HepG2 (cell line): Measurements from ENCODE around the gene SNRPD3. TPM values are rescaled to one million over a fixed set of nuclear protein-coding genes. Genes with fewer than 3 reads are reported as not detected.

Source experiments
- ATAC-seq: fragments of 200-7000 bp; cut with Tn5 transposase; 3 replicates; pipeline ENCODE4 v1.9.1; 2020; ENCODE audit warnings: mild to moderate bottlenecking, moderate library complexity
- BruUV-seq: library from RNA; stranded (reverse); fragments of 400-500 nt; replicated peaks from 2 replicates; lab custom pipeline; 2021; lab: Mats Ljungman, UMichigan
- CTCF ChIA-PET: fragments of 300-600 bp; formaldehyde crosslinking; extraction: SDS; loops from one replicate; lab custom pipeline; 2021; ENCODE audit warnings: low total read pairs, inconsistent platforms, low intra/inter-chr PET ratio; lab: Yijun Ruan, JAX
- POLR2A ChIA-PET: fragments of 350-600 bp; sonication (Branson Sonifier 250); formaldehyde crosslinking; loops from one replicate; lab custom pipeline; 2020; ENCODE audit warnings: antibody characterized with exemption, inconsistent platforms; lab: Yijun Ruan, JAX
- DNase-seq: peaks from one replicate; pipeline ENCODE4 v3.0.0-alpha.2; 2015; ENCODE audit warnings: low spot score
- FAIRE-seq: peaks from 3 replicates; lab custom pipeline; 2011; peaks lifted over from hg19 to GRCh38; lab: Jason Lieb, UNC
- H2AFZ ChIP-seq: one replicate; pipeline ENCODE4 v1.6.1; 2011; ENCODE audit warnings: low read length, inconsistent platforms
- H3K27ac ChIP-seq: fragments of 300-600 bp; 3 replicates; pipeline ENCODE4 v1.8.0; 2011; ENCODE audit warnings: mixed run types, mild to moderate bottlenecking, mixed read lengths, low read length, inconsistent platforms; ENCODE audit not compliant: insufficient read depth; ENCODE audit errors: extremely low read length
- H3K27me3 ChIP-seq, 2 experiments: fragments of 200-600 bp in 1 of 2; 2 replicates in 1 of 2; 3 replicates in 1 of 2; pipeline versions ENCODE4 v1.6.0 to v1.8.0; 2011; ENCODE audit warnings: low read length in 2 of 2, mild to moderate bottlenecking in 2 of 2, moderate library complexity in 2 of 2, inconsistent platforms in 1 of 2; ENCODE audit not compliant: insufficient read depth in 2 of 2, control insufficient read depth in 1 of 2
- H3K36me3 ChIP-seq, 2 experiments: fragments of 200-600 bp in 1 of 2; replicated peaks in 1 of 2; 2 replicates in 1 of 2; 3 replicates in 1 of 2; pipeline versions ENCODE4 v1.5.1 to v1.8.0; 2011; ENCODE audit warnings: low read length in 2 of 2, inconsistent platforms in 1 of 2; ENCODE audit not compliant: insufficient read depth in 2 of 2, control insufficient read depth in 1 of 2
- H3K4me1 ChIP-seq: 2 replicates; pipeline ENCODE4 v1.5.1; 2012; ENCODE audit warnings: low read length, inconsistent platforms; ENCODE audit not compliant: insufficient read depth
- H3K4me2 ChIP-seq: 2 replicates; pipeline ENCODE4 v1.6.0; 2011; ENCODE audit warnings: low read depth, low read length, inconsistent platforms
- H3K4me3 ChIP-seq, 3 experiments: fragments of 200-600 bp in 1 of 3; sonication (generic), shearing (Covaris generic) in 1 of 3; replicated peaks in 1 of 3; 2 replicates each; pipeline ENCODE4 v1.5.1; 2011 to 2016; ENCODE audit warnings: low read length in 3 of 3, inconsistent platforms in 2 of 3, low read depth in 2 of 3, mild to moderate bottlenecking in 2 of 3, control low read depth in 1 of 3, mixed read lengths in 1 of 3; ENCODE audit not compliant: insufficient read depth in 1 of 3
- H3K79me2 ChIP-seq: one replicate; pipeline ENCODE4 v1.6.1; 2011; ENCODE audit warnings: low read length, inconsistent platforms; ENCODE audit not compliant: insufficient read depth
- H3K9ac ChIP-seq: 2 replicates; pipeline ENCODE4 v1.6.0; 2011; ENCODE audit warnings: mild to moderate bottlenecking, low read depth, low read length, inconsistent platforms; ENCODE audit not compliant: insufficient read depth
- H3K9me3 ChIP-seq: 2 replicates; pipeline ENCODE4 v1.5.1; 2012; ENCODE audit warnings: mild to moderate bottlenecking, low read length
- H4K20me1 ChIP-seq: 2 replicates; pipeline ENCODE4 v1.6.0; 2011; ENCODE audit warnings: inconsistent platforms, mild to moderate bottlenecking, low read length, moderate library complexity; ENCODE audit not compliant: insufficient read depth
- ATF3 ChIP-seq: sonication (generic); formaldehyde crosslinking; IDR thresholded peaks from 2 replicates; pipeline ENCODE4 v1.4.0; 2020; ENCODE audit warnings: missing genetic modification reagents
- BORCS8-MEF2B ChIP-seq: sonication (generic); formaldehyde crosslinking; IDR thresholded peaks from 2 replicates; pipeline ENCODE4 v1.8.0; 2022; ENCODE audit warnings: mild to moderate bottlenecking, missing genetic modification reagents
- HINFP ChIP-seq: sonication (generic); formaldehyde crosslinking; IDR thresholded peaks from 2 replicates; pipeline ENCODE4 v1.4.0; 2020; ENCODE audit warnings: low read depth, mild to moderate bottlenecking, missing genetic modification reagents
- PPARG ChIP-seq: conservative IDR thresholded peaks from 2 replicates; pipeline ENCODE4 v1.6.1; 2016; ENCODE audit warnings: missing biosample characterization, missing genetic modification reagents
- PREB ChIP-seq: sonication (generic); formaldehyde crosslinking; IDR thresholded peaks from 2 replicates; pipeline ENCODE4 v1.4.0; 2020; ENCODE audit warnings: missing genetic modification reagents
- SAP130 ChIP-seq: IDR thresholded peaks from 2 replicates; pipeline ENCODE4 v1.6.1; 2016; ENCODE audit warnings: low read depth
- TEAD3 ChIP-seq: optimal IDR thresholded peaks from 2 replicates; pipeline ENCODE3; 2016; ENCODE audit warnings: borderline replicate concordance
- ZFP36L1 ChIP-seq: sonication (generic); formaldehyde crosslinking; IDR thresholded peaks from 2 replicates; pipeline ENCODE4 v1.8.0; 2022; ENCODE audit warnings: mild to moderate bottlenecking, missing genetic modification reagents, moderate library complexity
- ZFP41 ChIP-seq: sonication (generic); formaldehyde crosslinking; IDR thresholded peaks from 2 replicates; pipeline ENCODE4 v1.4.0; 2020; ENCODE audit warnings: mild to moderate bottlenecking, missing genetic modification reagents, borderline replicate concordance
- ZNF121 ChIP-seq: sonication (generic); formaldehyde crosslinking; IDR thresholded peaks from 2 replicates; pipeline ENCODE4 v1.5.0; 2020; ENCODE audit warnings: mild to moderate bottlenecking, missing genetic modification reagents
- ZNF136 ChIP-seq: sonication (generic); formaldehyde crosslinking; IDR thresholded peaks from 2 replicates; pipeline ENCODE4 v1.8.1; 2022; ENCODE audit warnings: low read depth, mild to moderate bottlenecking, moderate library complexity, missing genetic modification reagents
- ZNF292 ChIP-seq: sonication (generic); formaldehyde crosslinking; IDR thresholded peaks from 2 replicates; pipeline ENCODE4 v1.8.1; 2022; ENCODE audit warnings: mild to moderate bottlenecking, low read depth, missing genetic modification reagents, borderline replicate concordance
- ZNF333 ChIP-seq: sonication (generic); formaldehyde crosslinking; IDR thresholded peaks from 2 replicates; pipeline ENCODE4 v1.4.0; 2020; ENCODE audit warnings: mild to moderate bottlenecking, missing genetic modification reagents, borderline replicate concordance
- ZNF468 ChIP-seq: sonication (generic); formaldehyde crosslinking; IDR thresholded peaks from 2 replicates; pipeline ENCODE4 v1.8.0; 2022; ENCODE audit warnings: mild to moderate bottlenecking, moderate library complexity, missing genetic modification reagents
- ZNF644 ChIP-seq: IDR thresholded peaks from 2 replicates; pipeline ENCODE4 v1.6.1; 2016; ENCODE audit warnings: low read depth
- ZSCAN21 ChIP-seq: sonication (generic); formaldehyde crosslinking; IDR thresholded peaks from 2 replicates; pipeline ENCODE4 v1.8.0; 2022; ENCODE audit warnings: mild to moderate bottlenecking, missing genetic modification reagents, moderate library complexity, borderline replicate concordance
- WGBS: methylation state at CpG from one replicate; pipeline ENCODE4 v1.1.6; 2017; ENCODE audit warnings: low lambda C conversion rate; 5-methylcytosine and 5-hydroxymethylcytosine counted together
- in situ Hi-C: cut with HindIII; loops from 2 replicates; pipeline ENCODE4 v1.10.0; 2017; ENCODE audit warnings: low pct_unique_long_range_greater_than_20kb; ENCODE audit not compliant: extremely low pct_ligation_motif_present
- intact Hi-C: fragments of 100-400 bp; cut with micrococcal nuclease; formaldehyde crosslinking; loops from one replicate; pipeline ENCODE4 v1.10.0; 2022; ENCODE audit not compliant: unreplicated experiment
- polyA plus RNA-seq, 8 experiments: library from polyadenylated mRNA; depleted of rRNA in 3 of 8; stranded (reverse) in 7 of 8; unstranded in 1 of 8; fragments of >200 nt; fragmentation: Illumina TruSeq in 4 of 8; extraction: Trizol in 4 of 8; gene quantifications; 2 replicates each; pipeline versions ENCODE4 v1.2.1 to v1.2.3, GENCODE V29; 2011 to 2016; ENCODE audit warnings: low read depth in 4 of 8, missing spikeins in 1 of 8, mixed read lengths in 1 of 8; ENCODE audit not compliant: insufficient read depth in 1 of 8
- total RNA-seq, 5 experiments: library from RNA; depleted of rRNA; stranded (reverse); fragments of >200 nt; fragmentation: Illumina TruSeq; extraction: Trizol; gene quantifications; 2 replicates each; pipeline ENCODE4 v1.2.3, GENCODE V29; 2016; ENCODE audit warnings: low read depth in 1 of 5

SNRPD3 gene
- total and polyA plus RNA-seq, 2 of the 13 experiments (the other 11 are each of a cell fraction or from before 2014, with no cell fraction given), result 110 to 209 TPM

- TF ChIP-seq ATF3 (CRISPR knock-in tag), result 0 out of 2 replicates have a peak, but pooled peaks have one; percentile 8
Measured at GRCh38 chr22:24583221-24584165, 27.7 kb downstream of the SNRPD3 start (continued).

- Histone ChIP-seq H3K4me2 (peak overlapping the region; percentile 93), H4K20me1 (no peaks in the 10 kb centered on the region), H3K36me3 (peaks cover 7 to 19% of the 10 kb centered on the region in 2 experiments; a peak in 4 of 5 replicates), H3K9me3 (no peaks in the 10 kb centered on the region), H3K79me2 (no peaks in the 10 kb centered on the region), H2AFZ (no peak overlapping the region), H3K9ac (peak overlapping the region; percentile 78), H3K27ac (peak overlapping the region; percentile 69), H3K4me3 (peak overlapping the region in 2 of 3 experiments; percentile 45 to 69; a peak in 3 of 6 replicates), H3K4me1 (peaks cover 86% of the 10 kb centered on the region), H3K27me3 (no peaks in the 10 kb centered on the region)
- WGBS, result 97% methylated on average over 4 of the region's 5 CpGs
- intact Hi-C loops, result no loop called here
- ChIA-PET CTCF (no interaction called here), POLR2A (interaction anchor here (0.7 to 4.1 kb wide), 13 partner anchors 9 to 78 kb away, joined by 3 to 80 read pairs (median 8); partner anchors contain the start of genes GGT1, GUCD1, LRRC75B and SNRPD3)
- no TSS peak for BruUV-seq
- FAIRE-seq, result no peak
- peak; percentile 13 for ATAC-seq
- in situ Hi-C loops, result no loop called here
- DNase-seq, result no peak
- TF ChIP-seq PPARG (CRISPR knock-in tag), result no peak
- TF ChIP-seq ZNF121 (CRISPR knock-in tag), result peak; percentile 60; the same call in 1 of the 2 replicates
- no peak for TF ChIP-seq BORCS8-MEF2B (CRISPR knock-in tag)
- no peak for TF ChIP-seq ZFP36L1 (CRISPR knock-in tag)
- no peak for TF ChIP-seq PREB
- no peak for TF ChIP-seq ZFP41
- TF ChIP-seq ZNF644 (CRISPR knock-in tag), result no peak
- no peak for TF ChIP-seq TEAD3 (CRISPR knock-in tag)
- TF ChIP-seq ZNF333 (CRISPR knock-in tag), result 0 out of 2 replicates have a peak, but pooled peaks have one; percentile 43
- no peak for TF ChIP-seq ZNF292 (CRISPR knock-in tag)
- no peak for TF ChIP-seq ZNF136 (CRISPR knock-in tag)
- TF ChIP-seq SAP130 (CRISPR knock-in tag), result no peak
- TF ChIP-seq ZSCAN21 (CRISPR knock-in tag), result no peak
- TF ChIP-seq ZNF468 (CRISPR knock-in tag), result no peak
- TF ChIP-seq HINFP (CRISPR knock-in tag), result no peak
Measured at GRCh38 chr22:24584166-24584790, 28.5 kb downstream of the SNRPD3 start.
